Measurements from ENCODE around the gene OLIG1.

- no peak for TF ChIP-seq CTCF (IDR thresholded peaks at IDR 0.05)
- no peak for TF ChIP-seq POLR2AphosphoS5 (IDR thresholded peaks at IDR 0.05)
Measured at GRCh38 chr21:33033094-33033951, 36.6 kb upstream of the OLIG1 start.
